GM12801 (cell line): Measurements from ENCODE around the gene RANBP1.

ENCODE experiments used
- CTCF ChIP-seq: IDR thresholded peaks from one replicate; pipeline ENCODE4 v1.5.1; 2011; ENCODE audit warnings: control low read depth; ENCODE audit not compliant: insufficient read length; ENCODE audit errors: extremely low read depth

Gene RANBP1

GRCh38 chr22:20156611-20157429 is 40.9 kb downstream of the RANBP1 start:
- TF ChIP-seq CTCF: no peak

GRCh38 chr22:20157430-20158183 is 41.7 kb downstream of the RANBP1 start:
- no peak for TF ChIP-seq CTCF

GRCh38 chr22:20158391-20159036 is 42.6 kb downstream of the RANBP1 start:
- no peak for TF ChIP-seq CTCF

- no peak for TF ChIP-seq CTCF
Measured at GRCh38 chr22:20159076-20159475, 43.2 kb downstream of the RANBP1 start.

GRCh38 chr22:20160041-20160440 is 44.1 kb downstream of the RANBP1 start:
- TF ChIP-seq CTCF: no peak

- no peak for TF ChIP-seq CTCF
Measured at GRCh38 chr22:20164863-20165262, 49.0 kb downstream of the RANBP1 start.

GRCh38 chr22:20165421-20165820 is 49.5 kb downstream of the RANBP1 start:
- no peak for TF ChIP-seq CTCF
